H1 (cell line): ENCODE results near the gene CNNM4.

ENCODE experiments used
- EP300 ChIP-seq, 2 experiments: IDR thresholded peaks; 1 replicate in 1 of 2; 2 replicates in 1 of 2; pipeline ENCODE4 v1.6.1; 2011 to 2012; ENCODE audit warnings: low read depth in 2 of 2, low read length in 2 of 2, mild to moderate bottlenecking in 2 of 2, borderline replicate concordance in 1 of 2, inconsistent platforms in 1 of 2, moderate library complexity in 1 of 2
- GABPA ChIP-seq: IDR thresholded peaks from 2 replicates; pipeline ENCODE4 v1.6.1; 2011; ENCODE audit warnings: mild to moderate bottlenecking, low read length, moderate library complexity, borderline replicate concordance; ENCODE audit not compliant: insufficient read depth
- GTF2F1 ChIP-seq: IDR thresholded peaks from 2 replicates; pipeline ENCODE4 v1.6.1; 2012; ENCODE audit warnings: low read depth, low read length, improper control_type of control experiment, borderline replicate concordance
- KDM1A ChIP-seq: fragments of 200-600, 300-600 bp; sonication (generic); IDR thresholded peaks from 2 replicates; pipeline ENCODE4 v1.7.1; 2016; ENCODE audit warnings: mild to moderate bottlenecking, low read length, borderline replicate concordance
- POLR2A ChIP-seq, 2 experiments: IDR thresholded peaks; 1 replicate in 1 of 2; 2 replicates in 1 of 2; pipeline ENCODE4 v1.6.1; 2011; ENCODE audit warnings: low read depth in 2 of 2, low read length in 2 of 2, mild to moderate bottlenecking in 2 of 2; ENCODE audit errors: control extremely low read depth in 1 of 2
- POLR2AphosphoS5 ChIP-seq: IDR thresholded peaks from 2 replicates; pipeline ENCODE4 v1.6.1; 2011; ENCODE audit warnings: low read depth, low read length
- RAD21 ChIP-seq, 2 experiments: IDR thresholded peaks in 1 of 2; conservative IDR thresholded peaks in 1 of 2; 2 replicates each; pipeline ENCODE4 v1.6.1; 2011; ENCODE audit warnings: low read depth in 2 of 2, low read length in 2 of 2, improper control_type of control experiment in 1 of 2, inconsistent platforms in 1 of 2, mild to moderate bottlenecking in 1 of 2, moderate library complexity in 1 of 2
- RBBP5 ChIP-seq: IDR thresholded peaks from 2 replicates; pipeline ENCODE4 v1.7.1; 2012; ENCODE audit warnings: low read depth, mild to moderate bottlenecking, inconsistent platforms, low read length, moderate library complexity, borderline replicate concordance
- SIRT6 ChIP-seq: IDR thresholded peaks from one replicate; pipeline ENCODE4 v1.7.1; 2012; ENCODE audit warnings: low read length, inconsistent platforms
- SP4 ChIP-seq: IDR thresholded peaks from 2 replicates; pipeline ENCODE4 v1.6.1; 2012; ENCODE audit warnings: low read length, inconsistent platforms
- SRF ChIP-seq: IDR thresholded peaks from 2 replicates; pipeline ENCODE4 v1.6.1; 2011; ENCODE audit warnings: mild to moderate bottlenecking, low read depth, low read length, moderate library complexity
- YY1 ChIP-seq: IDR thresholded peaks from 2 replicates; pipeline ENCODE4 v1.6.1; 2011; ENCODE audit warnings: low read depth, mild to moderate bottlenecking, low read length
- TF ChIP-seq, protein P1 (sequence below), 3 experiments: IDR thresholded peaks; 1 replicate in 2 of 3; 2 replicates in 1 of 3; pipeline versions ENCODE4 v1.5.1 to v1.6.1; 2011; ENCODE audit warnings: low read length in 3 of 3, mild to moderate bottlenecking in 3 of 3, inconsistent platforms in 2 of 3, low read depth in 1 of 3, moderate library complexity in 1 of 3; ENCODE audit not compliant: insufficient read depth in 1 of 3; ENCODE audit errors: control extremely low read depth in 1 of 3
- TF ChIP-seq, protein P2 (sequence below): IDR thresholded peaks from 2 replicates; pipeline ENCODE4 v1.6.1; 2011; ENCODE audit warnings: low read length, improper control_type of control experiment

DNA sequence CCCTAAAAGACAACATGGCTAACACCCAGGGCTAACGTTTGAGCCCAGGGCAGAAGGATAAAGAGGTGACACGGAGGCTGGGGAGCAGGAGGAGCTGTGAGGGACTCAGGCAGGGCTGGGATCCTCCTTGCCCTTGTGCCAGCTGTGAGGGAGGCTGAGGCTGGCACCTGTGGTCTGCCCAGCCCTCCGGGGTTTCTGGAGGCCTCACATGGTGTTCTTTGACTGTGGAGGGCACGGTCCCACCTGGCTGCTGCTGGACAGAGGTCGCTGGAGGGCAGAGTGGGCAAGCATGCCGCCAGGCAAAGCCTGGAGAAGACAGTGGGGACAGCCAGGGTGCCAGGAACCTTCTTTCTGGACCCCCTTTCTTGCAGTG, 28.5 kb downstream of the CNNM4 start:
- TF ChIP-seq, protein P1, sequence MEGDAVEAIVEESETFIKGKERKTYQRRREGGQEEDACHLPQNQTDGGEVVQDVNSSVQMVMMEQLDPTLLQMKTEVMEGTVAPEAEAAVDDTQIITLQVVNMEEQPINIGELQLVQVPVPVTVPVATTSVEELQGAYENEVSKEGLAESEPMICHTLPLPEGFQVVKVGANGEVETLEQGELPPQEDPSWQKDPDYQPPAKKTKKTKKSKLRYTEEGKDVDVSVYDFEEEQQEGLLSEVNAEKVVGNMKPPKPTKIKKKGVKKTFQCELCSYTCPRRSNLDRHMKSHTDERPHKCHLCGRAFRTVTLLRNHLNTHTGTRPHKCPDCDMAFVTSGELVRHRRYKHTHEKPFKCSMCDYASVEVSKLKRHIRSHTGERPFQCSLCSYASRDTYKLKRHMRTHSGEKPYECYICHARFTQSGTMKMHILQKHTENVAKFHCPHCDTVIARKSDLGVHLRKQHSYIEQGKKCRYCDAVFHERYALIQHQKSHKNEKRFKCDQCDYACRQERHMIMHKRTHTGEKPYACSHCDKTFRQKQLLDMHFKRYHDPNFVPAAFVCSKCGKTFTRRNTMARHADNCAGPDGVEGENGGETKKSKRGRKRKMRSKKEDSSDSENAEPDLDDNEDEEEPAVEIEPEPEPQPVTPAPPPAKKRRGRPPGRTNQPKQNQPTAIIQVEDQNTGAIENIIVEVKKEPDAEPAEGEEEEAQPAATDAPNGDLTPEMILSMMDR (IDR thresholded peaks at IDR 0.05; ENCODE audit: control extremely low read depth in 1 of 3, insufficient read depth in 1 of 3, low read depth in 1 of 3, low read length in 3 of 3), result no peak
- TF ChIP-seq YY1 (no peak), EP300 (IDR thresholded peaks at IDR 0.05; ENCODE audit: borderline replicate concordance in 1 of 2, low read depth in 2 of 2, low read length in 2 of 2) (no peak), SRF (no peak), RAD21 (IDR thresholded peaks at IDR 0.05 in 1 of 2, conservative IDR thresholded peaks at IDR 0.05 in 1 of 2; ENCODE audit: low read depth in 2 of 2, low read length in 2 of 2) (no peak), POLR2A (IDR thresholded peaks at IDR 0.05; ENCODE audit: control extremely low read depth in 1 of 2, low read depth in 2 of 2, low read length in 2 of 2) (no peak), KDM1A (no peak), SIRT6 (no peak), RBBP5 (no peak), GABPA (no peak), SP4 (no peak), GTF2F1 (no peak), POLR2AphosphoS5 (no peak)
- TF ChIP-seq, protein P2, sequence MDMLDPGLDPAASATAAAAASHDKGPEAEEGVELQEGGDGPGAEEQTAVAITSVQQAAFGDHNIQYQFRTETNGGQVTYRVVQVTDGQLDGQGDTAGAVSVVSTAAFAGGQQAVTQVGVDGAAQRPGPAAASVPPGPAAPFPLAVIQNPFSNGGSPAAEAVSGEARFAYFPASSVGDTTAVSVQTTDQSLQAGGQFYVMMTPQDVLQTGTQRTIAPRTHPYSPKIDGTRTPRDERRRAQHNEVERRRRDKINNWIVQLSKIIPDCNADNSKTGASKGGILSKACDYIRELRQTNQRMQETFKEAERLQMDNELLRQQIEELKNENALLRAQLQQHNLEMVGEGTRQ, result no peak
